ENCODE data around the gene GLYATL2. TPM values are rescaled to one million over a fixed set of nuclear protein-coding genes. Genes with fewer than 3 reads are reported as not detected.

The GLYATL2 gene
- total RNA-seq: not detected
- long read RNA-seq, donor 1: 0 reads
- long read RNA-seq, donor 2: 0 reads

DNA sequence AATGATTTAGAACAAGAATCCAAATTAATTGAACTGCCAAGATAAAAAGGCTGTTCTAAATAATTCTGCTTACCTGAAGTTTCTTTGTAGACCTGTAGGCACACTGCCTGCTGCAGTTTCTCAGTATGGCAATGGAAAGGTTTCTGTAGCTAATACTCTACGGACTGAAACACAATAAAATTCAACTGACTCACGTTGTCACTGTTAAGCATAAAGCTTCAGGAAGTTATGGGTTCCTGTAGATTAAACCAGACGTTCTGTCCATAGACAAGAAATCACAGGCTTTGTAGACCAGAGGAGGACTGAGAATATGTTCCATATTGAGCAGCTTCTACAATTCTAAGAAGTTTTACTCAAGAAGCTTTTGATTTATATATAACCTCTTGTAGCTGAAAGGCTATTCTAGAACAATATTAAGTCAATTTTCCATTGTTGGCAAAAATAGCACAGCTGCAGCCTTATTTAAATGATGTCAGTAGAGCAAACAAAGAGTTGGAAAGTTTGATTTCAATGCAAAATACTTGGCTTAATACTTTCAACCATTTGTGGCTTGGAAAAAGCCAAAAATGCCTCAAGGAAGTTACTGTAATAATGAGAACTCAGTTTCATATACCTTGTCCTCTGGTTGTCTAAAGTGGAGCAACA, at the start of gene GLYATL2:
GLYATL2 (minus strand) TSS at position 344 of the 645 bp plus-strand sequence. CDS start 5,092 bp downstream, outside the sequence.
- Histone ChIP-seq H3K4me3 (no peak within 1 kb of the TSS), H3K36me3 (ENCODE audit: low read depth) (no peaks in the 10 kb centered on the region), H3K4me1 (ENCODE audit: low read depth) (no peaks in the 10 kb centered on the region), H3K9me3 (no peaks in the 10 kb centered on the region)
- no peak for DNase-seq
- ATAC-seq: no peak
- TF ChIP-seq, protein P1, sequence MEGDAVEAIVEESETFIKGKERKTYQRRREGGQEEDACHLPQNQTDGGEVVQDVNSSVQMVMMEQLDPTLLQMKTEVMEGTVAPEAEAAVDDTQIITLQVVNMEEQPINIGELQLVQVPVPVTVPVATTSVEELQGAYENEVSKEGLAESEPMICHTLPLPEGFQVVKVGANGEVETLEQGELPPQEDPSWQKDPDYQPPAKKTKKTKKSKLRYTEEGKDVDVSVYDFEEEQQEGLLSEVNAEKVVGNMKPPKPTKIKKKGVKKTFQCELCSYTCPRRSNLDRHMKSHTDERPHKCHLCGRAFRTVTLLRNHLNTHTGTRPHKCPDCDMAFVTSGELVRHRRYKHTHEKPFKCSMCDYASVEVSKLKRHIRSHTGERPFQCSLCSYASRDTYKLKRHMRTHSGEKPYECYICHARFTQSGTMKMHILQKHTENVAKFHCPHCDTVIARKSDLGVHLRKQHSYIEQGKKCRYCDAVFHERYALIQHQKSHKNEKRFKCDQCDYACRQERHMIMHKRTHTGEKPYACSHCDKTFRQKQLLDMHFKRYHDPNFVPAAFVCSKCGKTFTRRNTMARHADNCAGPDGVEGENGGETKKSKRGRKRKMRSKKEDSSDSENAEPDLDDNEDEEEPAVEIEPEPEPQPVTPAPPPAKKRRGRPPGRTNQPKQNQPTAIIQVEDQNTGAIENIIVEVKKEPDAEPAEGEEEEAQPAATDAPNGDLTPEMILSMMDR (IDR thresholded peaks at IDR 0.05): no peak
- intact Hi-C loops (cut with DNase I, micrococcal nuclease): no loop called here

GRCh38 chr11:58893899-58894298, 49.4 kb upstream of the GLYATL2 start:
- no peak for DNase-seq
- no peaks in the 10 kb centered on the region for H3K4me1 ChIP-seq (ENCODE audit: low read depth)
- intact Hi-C loops (cut with DNase I, micrococcal nuclease): no loop called here
- no peaks in the 10 kb centered on the region for H3K9me3 ChIP-seq
- no peak overlapping the region for H3K4me3 ChIP-seq
- TF ChIP-seq, protein P1 (IDR thresholded peaks at IDR 0.05): no peak
- H3K36me3 ChIP-seq (ENCODE audit: low read depth): no peaks in the 10 kb centered on the region
- no peak for ATAC-seq

DNA sequence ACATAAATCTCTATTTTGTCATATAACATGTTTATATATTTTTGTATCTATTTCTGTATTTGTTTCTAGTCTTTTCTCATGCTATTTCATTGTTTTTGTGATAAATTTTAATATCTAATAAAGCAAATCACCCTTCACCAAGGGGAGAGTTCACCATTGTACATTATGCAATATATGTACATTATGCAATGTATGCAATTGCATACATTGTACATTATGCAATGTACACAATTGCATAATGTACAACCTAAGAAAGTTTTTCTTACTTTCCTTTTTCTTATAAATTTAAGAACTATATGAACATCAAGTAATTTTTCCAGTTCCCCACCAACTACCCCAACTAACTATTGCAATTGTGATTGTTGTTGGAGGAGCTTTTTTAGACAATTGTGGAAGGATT, 44.1 kb upstream of the GLYATL2 start:
- Histone ChIP-seq H3K36me3 (ENCODE audit: low read depth) (no peaks in the 10 kb centered on the region), H3K9me3 (no peaks in the 10 kb centered on the region), H3K4me1 (ENCODE audit: low read depth) (no peaks in the 10 kb centered on the region), H3K4me3 (no peak overlapping the region)
- TF ChIP-seq, protein P1 (IDR thresholded peaks at IDR 0.05): no peak
- DNase-seq (no peak), ATAC-seq (no peak)
- intact Hi-C loops (cut with DNase I, micrococcal nuclease): no loop called here

DNA sequence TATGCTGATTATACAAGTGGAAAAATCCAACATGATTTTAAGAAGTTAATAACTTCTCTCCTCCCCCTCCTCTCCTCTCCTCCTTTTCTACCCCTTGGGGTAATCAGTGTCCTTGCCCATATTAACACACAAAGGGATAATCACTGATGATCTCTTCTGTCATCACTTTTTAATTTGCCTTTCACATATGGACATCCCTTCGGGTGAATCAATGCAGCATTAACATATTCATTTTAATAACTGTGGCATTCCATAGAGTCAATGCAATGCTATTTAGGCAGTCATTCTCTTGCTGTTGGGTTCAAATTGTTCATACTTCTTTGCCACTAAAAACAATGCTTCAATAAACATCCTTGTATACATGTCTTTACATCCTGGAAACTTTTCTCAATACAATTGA, 42.9 kb upstream of the GLYATL2 start:
- Histone ChIP-seq H3K9me3 (no peaks in the 10 kb centered on the region), H3K36me3 (ENCODE audit: low read depth) (no peaks in the 10 kb centered on the region), H3K4me3 (no peak overlapping the region), H3K4me1 (ENCODE audit: low read depth) (no peaks in the 10 kb centered on the region)
- DNase-seq: no peak
- intact Hi-C loops (cut with DNase I, micrococcal nuclease): no loop called here
- no peak for ATAC-seq
- TF ChIP-seq, protein P1 (IDR thresholded peaks at IDR 0.05): no peak

DNA sequence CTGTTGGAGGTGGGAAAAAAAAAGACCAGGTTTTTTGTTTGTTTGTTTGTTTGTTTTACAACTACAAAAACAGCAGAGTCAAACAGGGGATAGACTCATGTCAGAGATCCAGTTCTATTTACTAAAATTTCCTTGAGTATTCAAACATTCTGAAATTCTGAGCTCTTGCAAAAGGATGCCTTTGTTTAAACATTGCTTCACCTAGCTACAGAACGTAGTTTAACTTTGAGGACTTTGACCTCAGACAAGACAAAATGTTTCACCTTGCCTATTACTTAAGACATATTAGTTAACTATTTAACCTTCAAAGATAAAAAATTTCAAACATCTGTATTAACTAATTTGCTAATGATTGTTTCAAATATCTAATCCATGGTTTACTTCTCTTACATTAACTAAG, 36.1 kb upstream of the GLYATL2 start:
- H3K36me3 ChIP-seq (ENCODE audit: low read depth): no peaks in the 10 kb centered on the region
- H3K4me3 ChIP-seq: no peak overlapping the region
- H3K9me3 ChIP-seq: no peaks in the 10 kb centered on the region
- TF ChIP-seq, protein P1 (IDR thresholded peaks at IDR 0.05): no peak
- no peak for ATAC-seq
- no peaks in the 10 kb centered on the region for H3K4me1 ChIP-seq (ENCODE audit: low read depth)
- intact Hi-C loops (cut with DNase I, micrococcal nuclease): no loop called here
- DNase-seq: no peak

All from mucosa of descending colon (tissue), 3 donors.